ENCODE data around the gene MAGIX. TPM values are rescaled to one million over a fixed set of nuclear protein-coding genes. Genes with fewer than 3 reads are reported as not detected.
"Not testable (repeated sequence)": the region's sequence is repeated elsewhere in the genome, so short reads cannot be mapped to it uniquely, and the experiment has no call there.

MAGIX gene
- polyA plus RNA-seq (ENCODE audit: insufficient read depth in 1 of 5, insufficient read length in 5 of 5, low replicate concordance in 1 of 5): 1 to 10 TPM; 1.5 to 4.0 (median 2.1) TPM
- long read RNA-seq, donor 1, partial matches to known transcripts: 12 of 13 reads
- long read RNA-seq, donor 1, other reads (novel, unspliced or antisense): 0 of 13 reads
- long read RNA-seq, donor 2: 0 reads
- long read RNA-seq, donor 3: 0 reads
- long read RNA-seq, donor 4: 0 reads
- long read RNA-seq, donor 5: 0 reads
- long read RNA-seq, donor 6: 0 reads
- long read RNA-seq, donor 7, partial matches to known transcripts: 8 of 9 reads
- long read RNA-seq, donor 7, other reads (novel, unspliced or antisense): 0 of 9 reads
- long read RNA-seq, donor 8: 0 reads

- DNase-seq: no peak
Observed at GRCh38 chrX:49162620-49163019, at the start of gene MAGIX. TSS of gene MAGIX (plus strand) at chrX:49162758. CDS start at chrX:49162890, 132 bp downstream.

- DNase-seq: no peak
Observed at GRCh38 chrX:49116076-49116475, 46.5 kb upstream of the MAGIX start.

- no peak for DNase-seq
Observed at GRCh38 chrX:49116716-49117115, 45.8 kb upstream of the MAGIX start.

- no peak for DNase-seq
Observed at GRCh38 chrX:49117581-49117980, 45.0 kb upstream of the MAGIX start.

- no peak for DNase-seq
Observed at GRCh38 chrX:49120091-49120490, 42.5 kb upstream of the MAGIX start.

GRCh38 chrX:49122499-49122898 lies 40.1 kb upstream of the MAGIX start:
- no peak for DNase-seq

GRCh38 chrX:49127742-49128258 lies 34.8 kb upstream of the MAGIX start:
- DNase-seq: not testable (repeated sequence)

GRCh38 chrX:49129427-49129826 lies 33.1 kb upstream of the MAGIX start:
- DNase-seq: no peak

GRCh38 chrX:49132275-49132674 lies 30.3 kb upstream of the MAGIX start:
- not testable (repeated sequence) for DNase-seq

- no peak for DNase-seq
Observed at GRCh38 chrX:49133759-49134158, 28.8 kb upstream of the MAGIX start.

GRCh38 chrX:49137492-49137891 lies 25.1 kb upstream of the MAGIX start:
- DNase-seq: no peak

- DNase-seq: no peak
Observed at GRCh38 chrX:49139713-49140112, 22.8 kb upstream of the MAGIX start.

- DNase-seq: not testable (repeated sequence)
Observed at GRCh38 chrX:49142264-49142663, 20.3 kb upstream of the MAGIX start.

GRCh38 chrX:49143154-49143553 lies 19.4 kb upstream of the MAGIX start:
- DNase-seq: not testable (repeated sequence)

- no peak for DNase-seq
Observed at GRCh38 chrX:49147282-49147681, 15.3 kb upstream of the MAGIX start.

GRCh38 chrX:49147936-49148335 lies 14.6 kb upstream of the MAGIX start:
- DNase-seq: no peak

GRCh38 chrX:49148390-49149100 lies 14.0 kb upstream of the MAGIX start:
- not testable (repeated sequence) for DNase-seq

GRCh38 chrX:49149291-49149690 lies 13.3 kb upstream of the MAGIX start:
- not testable (repeated sequence) for DNase-seq

- no peak for DNase-seq
Observed at GRCh38 chrX:49153467-49153866, 9.1 kb upstream of the MAGIX start.

- peak; percentile 45 to 54 for DNase-seq
Observed at GRCh38 chrX:49155243-49155899, 7.2 kb upstream of the MAGIX start.

GRCh38 chrX:49155900-49156837 lies 6.4 kb upstream of the MAGIX start:
- DNase-seq: peak; percentile 82 to 85
